GM12865 (cell line): Measurements from ENCODE around the gene NCOA4.

ENCODE experiments used
- DNase-seq: peaks from one replicate; pipeline ENCODE4 v3.0.0; 2010; ENCODE audit warnings: low read depth
- H3K4me3 ChIP-seq: 2 replicates; pipeline ENCODE4 v1.5.1; 2011; ENCODE audit warnings: mild to moderate bottlenecking, low read depth, low read length, control low read depth
- CTCF ChIP-seq: IDR thresholded peaks from 2 replicates; pipeline ENCODE4 v1.5.1; 2011; ENCODE audit warnings: low read length, control low read depth, low read depth, inconsistent platforms; ENCODE audit not compliant: insufficient read depth; ENCODE audit errors: missing control alignments

NCOA4 gene

GRCh38 chr10:46040004-46040403, 9.6 kb upstream of the NCOA4 start:
- no peak overlapping the region for H3K4me3 ChIP-seq
- no peak for DNase-seq
- TF ChIP-seq CTCF = no peak

DNA sequence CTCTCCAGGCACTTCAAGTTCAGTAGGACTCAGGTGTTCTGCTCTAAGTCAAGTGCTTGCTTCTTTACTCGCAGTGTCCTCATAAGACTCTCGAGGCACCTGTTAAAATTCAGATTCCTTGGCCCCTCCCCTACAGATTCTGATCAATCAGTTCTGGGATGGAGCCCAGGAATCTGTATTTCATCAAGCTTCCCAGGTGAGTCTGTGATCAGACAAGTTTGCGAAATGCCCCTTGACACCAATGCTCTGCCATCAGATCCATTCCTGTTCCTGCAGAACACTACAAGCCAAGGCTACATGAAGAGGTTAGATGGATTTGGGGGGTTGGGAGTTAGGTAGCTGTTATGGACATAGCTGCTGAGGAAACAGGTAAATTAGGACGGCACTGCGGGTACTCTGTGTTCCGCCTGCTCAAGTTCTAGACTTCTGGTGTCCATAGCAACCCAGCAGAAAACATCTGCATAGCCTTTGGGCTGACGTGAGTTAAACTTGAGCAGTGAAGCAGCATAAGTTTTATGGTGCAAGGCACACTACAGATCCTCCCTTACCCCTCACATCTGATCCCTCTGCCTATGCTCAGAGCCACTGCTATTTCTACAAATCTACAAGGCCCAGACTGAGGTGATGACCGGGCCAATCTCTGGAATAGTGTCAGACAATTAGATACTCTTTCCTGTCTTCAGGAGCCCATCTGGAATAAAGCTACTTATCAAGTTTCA, 6.8 kb upstream of the NCOA4 start:
- DNase-seq = no peak
- no peak overlapping the region for H3K4me3 ChIP-seq
- TF ChIP-seq CTCF = no peak

- no peak overlapping the region for H3K4me3 ChIP-seq
- DNase-seq = no peak
These were observed 5.8 kb upstream of the NCOA4 start for GRCh38 chr10:46035923-46036849.

DNA sequence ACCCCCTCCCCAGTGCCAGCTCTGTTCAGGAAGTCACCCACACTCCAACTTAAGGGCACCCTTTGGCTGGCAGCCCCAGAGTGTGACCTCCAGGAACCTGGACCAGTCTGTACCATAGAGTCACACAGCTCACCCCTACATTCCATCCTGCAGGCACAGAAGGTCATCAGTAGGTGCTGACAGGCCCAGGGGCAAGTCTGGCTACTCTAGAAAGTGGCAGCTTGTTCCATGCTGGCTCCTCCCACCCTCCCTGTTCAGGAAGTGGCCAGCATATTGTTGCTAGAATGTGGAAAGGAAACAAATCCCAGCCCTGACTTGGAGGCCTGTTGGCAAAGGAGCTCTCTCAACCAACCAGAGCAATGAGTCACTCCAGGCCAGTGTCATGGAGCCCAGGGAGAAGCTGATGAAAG, 3.2 kb upstream of the NCOA4 start:
- DNase-seq = no peak

More at GRCh38 chr10:46035923-46036849, 5.8 kb upstream of the NCOA4 start:
- no peak for TF ChIP-seq CTCF

GRCh38 chr10:46031648-46032532, 1.5 kb upstream of the NCOA4 start:
- H3K4me3 ChIP-seq = no peak overlapping the region
- no peak for TF ChIP-seq CTCF
- no peak for DNase-seq

More for the DNA sequence above, 3.2 kb upstream of the NCOA4 start:
- no peak for TF ChIP-seq CTCF
- no peak overlapping the region for H3K4me3 ChIP-seq

- DNase-seq = no peak
- peak overlapping the region; percentile 77 for H3K4me3 ChIP-seq
- no peak for TF ChIP-seq CTCF
These were observed 877 bp downstream of the NCOA4 start for GRCh38 chr10:46029461-46030030.
